ENCODE measurements around the gene C14orf180.
A peak's percentile ranks its signal among the peaks of the same experiment; 100 is the strongest.

The C14orf180 gene

GRCh38 chr14:104585966-104586697 is 6.6 kb downstream of the C14orf180 start:
- H3K4me3 ChIP-seq (ENCODE audit: low read depth in 1 of 5, low read length in 5 of 5) = no peak overlapping the region
- peak overlapping the region in 2 of 5 donors; percentile 8 to 21 for H3K9ac ChIP-seq (ENCODE audit: low read length in 5 of 5)
- H3K9me3 ChIP-seq (ENCODE audit: control insufficient read depth in 5 of 5, low read length in 5 of 5) = no peaks in the 10 kb centered on the region
- H3K27me3 ChIP-seq (ENCODE audit: control insufficient read depth in 5 of 5, insufficient read depth in 4 of 5, low read length in 5 of 5) = peaks cover 0 to 3% (median 0%) of the 10 kb centered on the region in 5 donors
- H3K4me1 ChIP-seq (ENCODE audit: control insufficient read depth in 5 of 5, insufficient read depth in 5 of 5, low read length in 5 of 5) = peaks cover 7 to 76% (median 69%) of the 10 kb centered on the region in 5 donors
- no peak overlapping the region for H3K27ac ChIP-seq (ENCODE audit: low read depth, low read length)
- H3K36me3 ChIP-seq (ENCODE audit: control insufficient read depth in 5 of 5, insufficient read depth in 5 of 5, low read length in 5 of 5) = peaks cover 0 to 28% (median 14%) of the 10 kb centered on the region in 5 donors

- Histone ChIP-seq H3K4me1 (ENCODE audit: control insufficient read depth in 5 of 5, insufficient read depth in 5 of 5, low read length in 5 of 5) (peaks cover 7 to 70% (median 61%) of the 10 kb centered on the region in 5 donors), H3K9ac (ENCODE audit: low read length in 5 of 5) (no peak overlapping the region), H3K4me3 (ENCODE audit: low read depth in 1 of 5, low read length in 5 of 5) (no peak overlapping the region), H3K9me3 (ENCODE audit: control insufficient read depth in 5 of 5, low read length in 5 of 5) (no peaks in the 10 kb centered on the region), H3K27me3 (ENCODE audit: control insufficient read depth in 5 of 5, insufficient read depth in 4 of 5, low read length in 5 of 5) (peaks cover 0 to 3% (median 0%) of the 10 kb centered on the region in 5 donors), H3K27ac (ENCODE audit: low read depth, low read length) (no peak overlapping the region), H3K36me3 (ENCODE audit: control insufficient read depth in 5 of 5, insufficient read depth in 5 of 5, low read length in 5 of 5) (peaks cover 0 to 28% (median 14%) of the 10 kb centered on the region in 5 donors)
These were observed 7.5 kb downstream of the C14orf180 start for GRCh38 chr14:104586832-104587620.

GRCh38 chr14:104587641-104588040 is 8.1 kb downstream of the C14orf180 start:
- Histone ChIP-seq H3K27ac (ENCODE audit: low read depth, low read length) (no peak overlapping the region), H3K9ac (ENCODE audit: low read length in 5 of 5) (no peak overlapping the region), H3K27me3 (ENCODE audit: control insufficient read depth in 5 of 5, insufficient read depth in 4 of 5, low read length in 5 of 5) (peaks cover 0 to 8% (median 0%) of the 10 kb centered on the region in 5 donors), H3K9me3 (ENCODE audit: control insufficient read depth in 5 of 5, low read length in 5 of 5) (no peaks in the 10 kb centered on the region), H3K4me1 (ENCODE audit: control insufficient read depth in 5 of 5, insufficient read depth in 5 of 5, low read length in 5 of 5) (peaks cover 12 to 70% (median 58%) of the 10 kb centered on the region in 5 donors), H3K4me3 (ENCODE audit: low read depth in 1 of 5, low read length in 5 of 5) (no peak overlapping the region), H3K36me3 (ENCODE audit: control insufficient read depth in 5 of 5, insufficient read depth in 5 of 5, low read length in 5 of 5) (peaks cover 0 to 28% (median 14%) of the 10 kb centered on the region in 5 donors)

- H3K4me3 ChIP-seq (ENCODE audit: low read depth in 1 of 5, low read length in 5 of 5) = no peak overlapping the region
- H3K9ac ChIP-seq (ENCODE audit: low read length in 5 of 5) = no peak overlapping the region
- no peak overlapping the region for H3K27ac ChIP-seq (ENCODE audit: low read depth, low read length)
- H3K27me3 ChIP-seq (ENCODE audit: control insufficient read depth in 5 of 5, insufficient read depth in 4 of 5, low read length in 5 of 5) = peaks cover 0 to 8% (median 0%) of the 10 kb centered on the region in 5 donors
- H3K4me1 ChIP-seq (ENCODE audit: control insufficient read depth in 5 of 5, insufficient read depth in 5 of 5, low read length in 5 of 5) = peaks cover 9 to 70% (median 58%) of the 10 kb centered on the region in 5 donors
- no peaks in the 10 kb centered on the region for H3K9me3 ChIP-seq (ENCODE audit: control insufficient read depth in 5 of 5, low read length in 5 of 5)
- H3K36me3 ChIP-seq (ENCODE audit: control insufficient read depth in 5 of 5, insufficient read depth in 5 of 5, low read length in 5 of 5) = peaks cover 0 to 28% (median 14%) of the 10 kb centered on the region in 5 donors
These were observed 8.7 kb downstream of the C14orf180 start for GRCh38 chr14:104588066-104588857.

GRCh38 chr14:104589338-104590195 is 10.0 kb downstream of the C14orf180 start:
- Histone ChIP-seq H3K27me3 (ENCODE audit: control insufficient read depth in 5 of 5, insufficient read depth in 4 of 5, low read length in 5 of 5) (peaks cover 0 to 5% (median 0%) of the 10 kb centered on the region in 5 donors), H3K4me1 (ENCODE audit: control insufficient read depth in 5 of 5, insufficient read depth in 5 of 5, low read length in 5 of 5) (peaks cover 5 to 70% (median 57%) of the 10 kb centered on the region in 5 donors), H3K9me3 (ENCODE audit: control insufficient read depth in 5 of 5, low read length in 5 of 5) (no peaks in the 10 kb centered on the region), H3K36me3 (ENCODE audit: control insufficient read depth in 5 of 5, insufficient read depth in 5 of 5, low read length in 5 of 5) (peaks cover 0 to 23% (median 14%) of the 10 kb centered on the region in 5 donors), H3K4me3 (ENCODE audit: low read depth in 1 of 5, low read length in 5 of 5) (no peak overlapping the region), H3K9ac (ENCODE audit: low read length in 5 of 5) (no peak overlapping the region), H3K27ac (ENCODE audit: low read depth, low read length) (no peak overlapping the region)

- H3K9me3 ChIP-seq (ENCODE audit: control insufficient read depth in 5 of 5, low read length in 5 of 5) = no peaks in the 10 kb centered on the region
- H3K4me3 ChIP-seq (ENCODE audit: low read depth in 1 of 5, low read length in 5 of 5) = no peak overlapping the region
- H3K27me3 ChIP-seq (ENCODE audit: control insufficient read depth in 5 of 5, insufficient read depth in 4 of 5, low read length in 5 of 5) = peaks cover 0 to 10% (median 0%) of the 10 kb centered on the region in 5 donors
- H3K36me3 ChIP-seq (ENCODE audit: control insufficient read depth in 5 of 5, insufficient read depth in 5 of 5, low read length in 5 of 5) = peaks cover 0 to 23% (median 14%) of the 10 kb centered on the region in 5 donors
- H3K9ac ChIP-seq (ENCODE audit: low read length in 5 of 5) = no peak overlapping the region
- H3K4me1 ChIP-seq (ENCODE audit: control insufficient read depth in 5 of 5, insufficient read depth in 5 of 5, low read length in 5 of 5) = peaks cover 5 to 62% (median 49%) of the 10 kb centered on the region in 5 donors
- no peak overlapping the region for H3K27ac ChIP-seq (ENCODE audit: low read depth, low read length)
These were observed 10.8 kb downstream of the C14orf180 start for GRCh38 chr14:104590240-104590965.

- no peak overlapping the region for H3K4me3 ChIP-seq (ENCODE audit: low read depth in 1 of 5, low read length in 5 of 5)
- peaks cover 0 to 10% (median 0%) of the 10 kb centered on the region in 5 donors for H3K27me3 ChIP-seq (ENCODE audit: control insufficient read depth in 5 of 5, insufficient read depth in 4 of 5, low read length in 5 of 5)
- H3K27ac ChIP-seq (ENCODE audit: low read depth, low read length) = no peak overlapping the region
- peaks cover 5 to 56% (median 43%) of the 10 kb centered on the region in 5 donors for H3K4me1 ChIP-seq (ENCODE audit: control insufficient read depth in 5 of 5, insufficient read depth in 5 of 5, low read length in 5 of 5)
- H3K9me3 ChIP-seq (ENCODE audit: control insufficient read depth in 5 of 5, low read length in 5 of 5) = no peaks in the 10 kb centered on the region
- peaks cover 0 to 23% (median 14%) of the 10 kb centered on the region in 5 donors for H3K36me3 ChIP-seq (ENCODE audit: control insufficient read depth in 5 of 5, insufficient read depth in 5 of 5, low read length in 5 of 5)
- no peak overlapping the region for H3K9ac ChIP-seq (ENCODE audit: low read length in 5 of 5)
These were observed 11.5 kb downstream of the C14orf180 start for GRCh38 chr14:104591031-104591430.

- Histone ChIP-seq H3K9me3 (ENCODE audit: control insufficient read depth in 5 of 5, low read length in 5 of 5) (no peaks in the 10 kb centered on the region), H3K9ac (ENCODE audit: low read length in 5 of 5) (no peak overlapping the region), H3K27ac (ENCODE audit: low read depth, low read length) (no peak overlapping the region), H3K27me3 (ENCODE audit: control insufficient read depth in 5 of 5, insufficient read depth in 4 of 5, low read length in 5 of 5) (peaks cover 0 to 10% (median 0%) of the 10 kb centered on the region in 5 donors), H3K4me3 (ENCODE audit: low read depth in 1 of 5, low read length in 5 of 5) (no peak overlapping the region), H3K36me3 (ENCODE audit: control insufficient read depth in 5 of 5, insufficient read depth in 5 of 5, low read length in 5 of 5) (peaks cover 0 to 23% (median 14%) of the 10 kb centered on the region in 5 donors), H3K4me1 (ENCODE audit: control insufficient read depth in 5 of 5, insufficient read depth in 5 of 5, low read length in 5 of 5) (peaks cover 5 to 49% (median 39%) of the 10 kb centered on the region in 5 donors)
These were observed 12.1 kb downstream of the C14orf180 start for GRCh38 chr14:104591506-104592291.

Data from subcutaneous abdominal adipose tissue (tissue), 5 donors.